NB4 (cell line): Measurements from ENCODE around the gene GPR142.

Experiments
- DNase-seq: peaks from one replicate; pipeline ENCODE4 v3.0.0; 2010; ENCODE audit warnings: low read depth
- H3K4me3 ChIP-seq: one replicate; pipeline ENCODE4 v1.5.1; 2011; ENCODE audit warnings: mild to moderate bottlenecking, low read depth, low read length, moderate library complexity
- CTCF ChIP-seq: IDR thresholded peaks from one replicate; pipeline ENCODE4 v1.5.1; 2012; ENCODE audit warnings: low read depth, low read length
- MYC ChIP-seq: IDR thresholded peaks from 2 replicates; pipeline ENCODE4 v1.6.1; 2011; ENCODE audit warnings: low read depth, low read length
- POLR2A ChIP-seq: IDR thresholded peaks from 2 replicates; pipeline ENCODE4 v1.6.1; 2011; ENCODE audit warnings: mild to moderate bottlenecking; ENCODE audit not compliant: insufficient read length; ENCODE audit errors: extremely low read depth
- TF ChIP-seq, protein P1 (sequence below): IDR thresholded peaks from 2 replicates; pipeline ENCODE4 v1.6.1; 2011; ENCODE audit warnings: low read depth, low read length

GPR142 gene

GRCh38 chr17:74340470-74341023 is 26.8 kb upstream of the GPR142 start:
- no peak for TF ChIP-seq POLR2A
- TF ChIP-seq, protein P1, sequence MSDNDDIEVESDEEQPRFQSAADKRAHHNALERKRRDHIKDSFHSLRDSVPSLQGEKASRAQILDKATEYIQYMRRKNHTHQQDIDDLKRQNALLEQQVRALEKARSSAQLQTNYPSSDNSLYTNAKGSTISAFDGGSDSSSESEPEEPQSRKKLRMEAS: no peak
- no peak for TF ChIP-seq CTCF
- TF ChIP-seq MYC: no peak
- no peak for DNase-seq
- H3K4me3 ChIP-seq: no peak overlapping the region

- TF ChIP-seq CTCF (no peak), MYC (no peak), POLR2A (no peak)
- TF ChIP-seq, protein P1: no peak
- DNase-seq: no peak
- H3K4me3 ChIP-seq: no peak overlapping the region
Observed at GRCh38 chr17:74342224-74342623, 25.1 kb upstream of the GPR142 start.

DNA sequence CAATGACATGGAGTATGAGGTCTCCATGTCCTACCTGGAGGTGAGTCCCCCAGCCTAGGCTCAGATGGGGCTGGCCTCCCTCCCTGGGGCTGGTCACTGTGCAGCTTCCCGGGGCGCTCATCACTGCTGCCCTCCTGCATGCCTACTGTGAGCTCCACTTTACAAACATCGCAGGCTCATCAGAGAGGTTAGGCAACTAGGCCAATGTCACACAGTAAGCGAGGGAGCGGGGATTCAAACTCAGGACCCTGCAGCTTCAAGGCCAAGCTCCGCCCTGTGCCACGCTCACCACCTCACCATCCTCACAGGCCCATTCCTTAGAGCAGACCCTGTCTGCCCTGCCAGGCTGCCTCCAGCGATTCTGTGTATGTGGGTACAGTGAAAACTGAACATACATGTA is 24.2 kb upstream of the GPR142 start:
- no peak for DNase-seq
- TF ChIP-seq, protein P1: no peak
- TF ChIP-seq POLR2A (no peak), MYC (no peak), CTCF (no peak)
- H3K4me3 ChIP-seq: no peak overlapping the region

GRCh38 chr17:74343526-74344284 is 23.6 kb upstream of the GPR142 start:
- TF ChIP-seq MYC (no peak), CTCF (no peak), POLR2A (no peak)
- TF ChIP-seq, protein P1: no peak
- H3K4me3 ChIP-seq: no peak overlapping the region
- DNase-seq: no peak

GRCh38 chr17:74344658-74345057 is 22.6 kb upstream of the GPR142 start:
- DNase-seq: no peak
- TF ChIP-seq POLR2A (no peak), CTCF (no peak), MYC (no peak)
- TF ChIP-seq, protein P1: no peak
- H3K4me3 ChIP-seq: no peak overlapping the region
